Measurements from ENCODE around the gene CC2D1A.

DNA sequence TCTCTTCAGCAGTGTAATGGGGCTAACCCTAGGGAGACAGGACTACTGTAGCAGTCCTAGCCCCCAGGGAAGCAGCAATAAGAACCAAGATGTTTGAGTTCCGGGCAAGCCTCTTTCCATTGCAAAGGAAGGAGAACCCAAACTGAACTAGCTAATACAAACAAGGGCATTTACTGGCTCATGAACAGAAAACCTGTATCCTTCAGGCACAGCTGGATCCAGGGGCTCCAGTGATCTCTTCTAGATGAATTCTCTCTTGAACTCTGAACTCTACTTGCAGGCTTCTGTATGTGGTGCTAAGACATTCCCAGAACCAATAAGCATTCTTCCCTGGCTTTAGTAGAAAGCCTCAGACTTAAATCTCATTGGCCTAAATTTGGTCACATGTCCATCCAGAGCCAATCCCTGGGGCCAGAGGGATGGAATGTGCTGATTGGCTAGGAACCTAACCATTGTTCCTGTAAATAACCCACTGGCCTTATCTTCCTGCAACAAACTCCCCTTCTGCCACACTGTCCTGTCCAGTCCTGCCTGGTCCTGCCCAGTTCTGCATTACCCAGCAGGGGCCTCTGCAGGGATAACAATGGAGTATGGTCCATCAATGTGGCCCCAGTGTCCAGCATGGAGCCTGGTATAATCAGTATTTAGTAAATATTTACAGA, 36.2 kb downstream of the CC2D1A start:
- TF ChIP-seq EZH2 (IDR thresholded peaks at IDR 0.05; ENCODE audit: insufficient read depth, low read length), result no peak
- TF ChIP-seq, protein P1, sequence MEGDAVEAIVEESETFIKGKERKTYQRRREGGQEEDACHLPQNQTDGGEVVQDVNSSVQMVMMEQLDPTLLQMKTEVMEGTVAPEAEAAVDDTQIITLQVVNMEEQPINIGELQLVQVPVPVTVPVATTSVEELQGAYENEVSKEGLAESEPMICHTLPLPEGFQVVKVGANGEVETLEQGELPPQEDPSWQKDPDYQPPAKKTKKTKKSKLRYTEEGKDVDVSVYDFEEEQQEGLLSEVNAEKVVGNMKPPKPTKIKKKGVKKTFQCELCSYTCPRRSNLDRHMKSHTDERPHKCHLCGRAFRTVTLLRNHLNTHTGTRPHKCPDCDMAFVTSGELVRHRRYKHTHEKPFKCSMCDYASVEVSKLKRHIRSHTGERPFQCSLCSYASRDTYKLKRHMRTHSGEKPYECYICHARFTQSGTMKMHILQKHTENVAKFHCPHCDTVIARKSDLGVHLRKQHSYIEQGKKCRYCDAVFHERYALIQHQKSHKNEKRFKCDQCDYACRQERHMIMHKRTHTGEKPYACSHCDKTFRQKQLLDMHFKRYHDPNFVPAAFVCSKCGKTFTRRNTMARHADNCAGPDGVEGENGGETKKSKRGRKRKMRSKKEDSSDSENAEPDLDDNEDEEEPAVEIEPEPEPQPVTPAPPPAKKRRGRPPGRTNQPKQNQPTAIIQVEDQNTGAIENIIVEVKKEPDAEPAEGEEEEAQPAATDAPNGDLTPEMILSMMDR (IDR thresholded peaks at IDR 0.05; ENCODE audit: insufficient read depth, low read depth, low read length), result no peak

Measured in astrocyte (in vitro differentiated cells and primary cell).